GM04503 (cell line): ENCODE results near the gene MAP3K7CL.
"Not testable (repeated sequence)": the region's sequence is repeated elsewhere in the genome, so short reads cannot be mapped to it uniquely, and the experiment has no call there.

Source experiments
- DNase-seq: peaks from one replicate; pipeline ENCODE4 v3.0.0-alpha.2; 2012; ENCODE audit warnings: low read depth

MAP3K7CL gene

DNA sequence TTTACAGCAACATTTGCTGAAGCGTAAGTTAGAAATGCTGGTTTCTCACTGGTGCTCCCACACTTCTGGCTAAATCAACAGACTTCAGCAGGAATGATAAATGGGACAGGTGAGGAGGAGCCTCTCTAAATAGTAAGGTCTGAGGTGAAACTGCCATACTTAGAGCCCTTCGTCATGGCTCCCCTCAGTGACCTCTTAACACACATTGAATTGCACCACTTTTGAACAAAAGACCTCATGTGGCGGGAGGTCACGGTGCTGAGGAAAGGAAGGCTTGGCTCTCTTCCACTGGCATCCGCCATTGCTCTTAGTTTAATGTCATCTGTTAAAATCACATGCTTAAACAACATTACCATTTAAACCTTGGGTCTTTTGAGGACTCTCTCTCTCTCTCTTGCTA, 3.4 kb downstream of the MAP3K7CL start:
- DNase-seq = no peak

DNA sequence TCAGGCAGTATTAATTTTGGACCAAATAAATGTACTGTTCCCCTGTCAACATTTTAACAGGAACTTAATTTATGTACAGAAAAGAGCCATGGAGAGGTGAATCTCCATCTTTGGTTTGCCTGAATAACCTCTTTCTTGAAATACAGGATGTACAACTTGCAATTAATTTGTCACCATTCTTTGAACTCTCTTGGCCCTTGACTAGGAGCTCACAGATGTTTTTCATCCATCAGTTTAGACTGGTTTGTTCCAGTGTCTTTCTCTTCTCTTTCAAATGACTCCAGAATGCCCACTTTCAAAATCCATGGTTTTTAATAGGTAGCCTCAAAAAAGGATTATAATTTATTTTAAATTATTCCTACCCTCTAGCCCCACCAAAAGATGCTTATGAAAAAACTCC, 5.0 kb downstream of the MAP3K7CL start:
- DNase-seq = no peak

DNA sequence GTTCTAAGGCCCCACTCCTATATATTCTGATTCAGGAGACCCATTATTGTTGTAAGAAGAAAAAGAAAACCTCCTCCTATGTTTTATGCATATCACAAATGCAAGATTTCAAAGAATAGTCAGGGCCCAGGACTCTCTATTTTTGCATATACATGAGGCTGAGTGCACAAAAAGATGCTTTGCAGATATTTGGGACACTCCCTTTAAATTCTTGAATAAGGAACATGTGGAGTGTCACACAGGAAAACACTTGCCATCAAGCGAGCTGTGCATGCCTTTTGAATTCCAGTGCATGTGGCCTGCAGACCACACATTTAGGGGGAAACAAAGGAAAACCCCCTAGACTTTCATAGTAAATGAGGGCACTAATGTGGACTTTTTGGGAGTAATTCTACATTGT, 5.6 kb downstream of the MAP3K7CL start:
- no peak for DNase-seq

DNA sequence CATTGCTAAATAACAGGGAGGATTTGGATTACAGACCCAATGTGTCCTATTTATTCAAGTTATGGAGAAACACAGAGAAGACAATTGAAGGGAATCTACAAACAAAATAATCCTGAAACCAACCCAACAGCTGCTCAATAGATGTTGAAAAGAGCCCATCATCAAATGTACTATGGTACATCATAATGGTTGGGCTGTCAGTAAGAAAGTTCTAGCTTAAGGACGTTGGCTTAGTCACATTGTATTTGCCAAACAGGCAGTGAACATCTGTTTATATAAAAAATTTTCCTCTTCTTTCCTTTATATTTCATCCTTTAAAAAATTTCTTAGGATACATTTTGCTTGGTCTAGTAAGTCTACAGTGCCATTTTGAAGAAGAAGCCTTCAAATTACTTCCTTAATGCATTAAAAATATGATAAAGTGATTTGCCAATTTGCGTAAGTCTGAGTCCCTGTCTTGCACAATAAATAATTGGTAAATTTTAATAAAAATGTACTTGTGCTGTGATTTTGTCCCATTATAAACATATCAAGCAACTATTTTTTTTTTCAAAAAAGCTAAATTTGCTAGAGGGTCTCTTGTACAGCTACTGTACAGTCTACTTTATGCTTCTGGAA, 14.4 kb downstream of the MAP3K7CL start:
- no peak for DNase-seq

DNA sequence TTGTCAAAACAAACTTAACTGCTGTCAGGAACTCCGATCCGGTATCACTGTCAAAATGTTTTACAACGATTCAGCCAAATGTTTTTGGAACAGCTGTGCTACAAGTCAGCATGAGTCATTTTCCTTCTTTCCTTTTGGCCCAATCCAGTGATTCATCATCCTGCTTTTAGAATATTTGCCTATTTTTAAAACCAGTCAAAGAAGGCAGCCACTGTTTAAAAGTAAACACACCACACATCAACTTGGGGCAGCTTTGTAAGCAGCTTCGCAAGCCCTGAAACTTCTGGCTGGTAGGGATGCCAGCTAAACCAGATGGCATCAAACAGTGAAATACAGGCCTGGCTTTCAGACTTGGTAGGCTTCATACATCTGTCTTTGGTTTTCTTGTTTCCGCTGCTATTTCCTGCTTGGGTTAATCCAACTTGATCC, 14.9 kb downstream of the MAP3K7CL start:
- DNase-seq = peak; percentile 75

DNA sequence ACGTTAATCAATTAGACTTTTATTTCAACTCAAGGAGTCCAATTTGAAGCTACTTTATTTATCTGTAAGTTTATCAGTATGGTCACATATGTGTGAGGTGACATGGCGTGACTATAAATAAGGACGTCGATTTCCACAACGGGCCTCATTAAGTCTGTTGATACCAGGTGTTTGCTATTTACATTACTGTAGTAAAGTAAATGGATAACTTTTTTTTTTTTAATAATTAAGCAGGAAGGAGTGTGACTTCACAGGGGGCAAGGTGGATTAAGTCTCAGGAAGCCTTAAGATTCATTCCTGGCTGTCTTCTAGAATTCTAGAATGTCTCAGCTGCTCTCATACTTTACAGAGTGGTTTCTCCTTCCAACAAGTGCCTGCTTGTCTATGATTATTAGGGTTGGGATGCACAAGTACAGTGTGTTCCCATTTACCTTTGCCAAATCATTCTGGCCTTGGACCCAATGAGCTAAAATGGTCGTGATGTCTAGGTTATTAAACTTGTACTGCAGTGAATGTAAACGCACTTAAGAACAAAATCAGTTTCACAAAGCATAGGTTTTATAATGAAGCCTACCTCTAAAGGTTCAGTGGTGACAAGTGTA, 15.5 kb downstream of the MAP3K7CL start:
- no peak for DNase-seq

DNA sequence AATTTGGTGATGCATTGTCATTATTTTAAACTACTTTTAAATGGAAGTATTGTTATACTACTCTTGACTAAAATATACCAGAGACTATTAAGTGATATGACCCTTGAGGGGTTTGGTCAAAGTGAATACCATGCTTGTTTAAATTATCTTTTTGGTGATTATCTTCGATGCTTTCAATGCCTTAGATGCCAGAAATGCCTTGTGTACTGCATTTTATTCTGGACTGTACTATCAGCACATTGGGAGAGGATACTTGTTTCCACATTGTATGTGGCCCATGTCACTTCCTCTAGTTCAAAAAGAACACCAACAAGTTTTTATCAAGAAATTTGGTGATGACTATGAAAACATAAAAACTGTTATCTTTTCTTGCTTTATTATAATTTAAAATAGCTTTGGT, 16.3 kb downstream of the MAP3K7CL start:
- no peak for DNase-seq

DNA sequence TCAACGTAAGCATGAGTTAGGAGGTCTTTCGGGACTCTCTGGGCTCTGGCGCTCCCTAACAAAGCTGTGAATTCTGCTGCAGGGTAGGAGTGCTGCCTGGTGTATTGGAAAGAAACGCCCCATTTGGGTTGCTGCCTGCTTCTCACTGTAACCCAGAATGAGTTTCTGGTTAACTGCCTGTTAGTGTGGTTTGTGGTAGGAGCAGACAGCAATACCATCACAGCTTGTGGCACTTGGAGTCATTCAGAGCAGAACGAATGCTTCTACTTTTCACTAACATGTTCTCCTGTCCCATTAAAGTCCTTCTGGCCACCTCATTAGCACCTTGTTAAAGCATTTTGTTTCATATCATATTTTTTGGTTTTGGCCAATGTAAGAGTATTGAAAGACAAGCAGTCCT, 18.1 kb downstream of the MAP3K7CL start:
- peak; percentile 68 for DNase-seq

DNA sequence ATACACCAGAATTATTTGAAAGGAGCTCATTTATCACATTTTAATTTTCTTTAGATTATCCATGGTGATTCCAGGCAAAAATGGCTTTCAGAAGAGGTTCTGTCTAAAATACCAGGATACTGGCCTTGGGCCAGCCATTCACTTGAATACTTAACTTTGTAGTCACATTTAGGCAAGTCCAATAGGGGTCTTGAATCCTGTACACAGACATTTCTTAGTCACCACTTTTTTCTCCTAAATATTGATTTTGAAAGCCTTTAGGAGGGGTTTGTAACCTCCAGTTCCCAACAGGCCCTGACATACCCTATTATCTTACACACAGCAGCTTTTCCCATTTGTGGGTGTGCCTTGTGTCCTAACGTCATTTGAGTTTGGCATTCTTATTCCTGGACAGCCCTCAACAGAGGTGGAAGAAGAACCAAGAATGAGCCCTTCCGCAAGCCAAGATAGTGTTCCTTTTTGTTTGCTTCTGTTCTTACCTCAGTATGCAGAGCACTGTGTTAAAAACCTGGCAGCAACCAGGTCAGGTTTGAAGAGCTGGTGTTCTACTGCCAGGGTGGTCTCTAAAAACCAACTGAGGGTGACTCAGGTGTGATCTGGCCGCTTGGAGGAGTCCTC, 19.5 kb downstream of the MAP3K7CL start:
- DNase-seq = no peak

DNA sequence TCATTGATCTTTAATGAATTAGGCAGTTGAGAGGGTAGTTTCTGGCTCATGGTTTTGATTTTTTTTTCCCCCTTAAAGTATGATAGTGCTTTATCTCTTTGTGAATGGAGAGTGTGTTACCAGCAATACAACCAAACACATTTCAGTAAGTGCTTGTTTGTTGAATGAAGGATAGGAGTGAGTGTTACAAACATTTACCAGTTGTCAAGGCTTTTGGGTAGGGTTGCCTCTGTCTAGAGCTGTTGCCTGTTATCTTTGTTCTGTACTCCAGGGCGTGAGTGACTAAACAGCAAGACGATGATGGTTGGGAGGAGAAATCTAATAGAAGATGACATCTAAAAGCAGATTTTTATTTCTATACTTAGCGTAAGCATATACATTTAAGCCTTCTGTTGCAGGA, 21.5 kb downstream of the MAP3K7CL start:
- DNase-seq = no peak

DNA sequence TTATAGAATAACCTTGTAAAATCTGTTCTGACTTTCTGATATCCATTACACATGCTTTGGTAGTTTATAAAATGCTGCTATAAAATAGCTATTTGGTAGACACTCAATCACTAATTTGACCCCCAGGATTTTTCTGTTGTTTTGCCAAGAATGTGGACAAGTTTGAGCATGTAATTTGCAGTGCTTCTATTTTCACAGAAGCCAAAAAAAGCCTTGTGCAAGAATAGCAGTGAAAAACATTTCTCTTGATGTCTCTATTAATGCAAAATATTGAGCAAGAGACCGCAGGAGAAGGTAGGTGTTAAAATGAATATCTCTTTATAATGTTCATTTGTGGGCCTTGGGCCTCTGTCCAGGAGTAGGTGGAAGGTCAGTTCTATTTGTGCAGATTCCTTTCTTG, 22.5 kb downstream of the MAP3K7CL start:
- no peak for DNase-seq

DNA sequence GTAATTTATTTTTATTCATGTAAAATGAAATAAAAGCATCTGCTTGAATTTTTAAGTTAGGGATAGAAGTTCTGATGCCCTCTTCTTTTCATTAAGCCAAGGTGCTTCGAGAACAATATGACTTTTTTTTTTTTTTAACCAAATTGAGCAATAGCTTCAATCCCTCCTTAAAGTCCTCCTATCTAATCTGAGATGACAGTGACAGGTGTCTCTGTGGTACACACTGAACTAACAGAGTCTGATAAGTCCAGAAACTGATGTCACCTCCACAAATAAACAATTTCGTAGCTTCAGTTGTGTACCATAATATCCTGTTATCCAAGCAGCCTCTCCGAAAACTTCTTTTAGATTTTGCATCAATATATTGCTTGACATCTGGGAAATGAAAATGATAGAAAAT, 23.8 kb downstream of the MAP3K7CL start:
- no peak for DNase-seq

DNA sequence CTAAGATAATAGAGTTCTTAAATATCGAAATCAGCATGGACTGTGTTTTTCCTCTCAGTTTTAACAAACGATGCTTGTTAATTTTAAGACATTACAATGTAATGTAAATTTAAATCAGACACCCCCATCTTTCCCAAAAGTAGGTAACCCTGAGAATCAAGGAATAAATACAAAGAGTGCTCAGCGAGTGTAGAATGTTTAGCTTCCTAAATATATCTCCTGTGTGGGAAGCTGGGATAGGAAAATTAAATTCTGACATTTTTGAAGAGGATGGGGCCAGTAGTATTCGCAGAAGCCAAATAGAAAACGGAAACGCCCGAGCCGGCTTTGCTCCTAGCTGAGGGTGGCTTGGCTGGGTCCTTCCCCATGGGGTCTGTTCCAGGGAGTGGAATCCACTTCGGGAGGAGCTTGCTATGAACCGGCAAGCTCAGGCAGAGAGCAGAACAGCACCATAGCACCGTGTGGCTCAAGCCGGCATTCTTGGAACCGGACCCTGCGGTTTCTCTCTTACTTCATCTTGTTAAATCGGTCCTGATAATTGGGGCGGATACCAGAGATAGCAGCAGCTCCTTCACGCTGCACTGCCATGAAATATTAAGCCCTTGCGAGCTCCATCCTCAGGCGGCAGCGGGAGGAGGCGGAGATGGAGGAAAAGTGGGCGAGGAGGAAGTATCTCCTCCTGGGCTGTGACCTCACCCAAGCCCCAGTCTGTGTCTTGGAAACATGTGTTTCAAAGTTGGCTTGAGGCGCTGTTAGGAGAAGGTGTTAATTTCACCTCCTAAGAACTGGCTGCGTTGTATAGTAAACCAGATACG, 24.9 kb downstream of the MAP3K7CL start:
- no peak for DNase-seq

DNA sequence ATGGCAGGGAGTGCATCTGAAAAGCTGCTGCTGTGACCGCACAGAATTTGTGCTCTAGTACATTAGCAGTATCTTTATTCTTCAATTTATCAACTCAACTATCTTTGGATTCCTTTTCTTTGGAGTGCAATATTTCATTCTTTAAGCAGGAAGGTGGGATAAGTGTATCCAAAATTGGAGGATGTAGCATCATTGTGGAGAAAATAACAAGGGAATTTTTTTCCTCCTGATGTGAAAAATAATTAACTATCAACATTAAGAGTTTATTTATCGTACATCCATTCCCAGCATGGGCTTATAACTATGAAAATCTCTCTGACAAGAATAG, 25.5 kb downstream of the MAP3K7CL start:
- no peak for DNase-seq

DNA sequence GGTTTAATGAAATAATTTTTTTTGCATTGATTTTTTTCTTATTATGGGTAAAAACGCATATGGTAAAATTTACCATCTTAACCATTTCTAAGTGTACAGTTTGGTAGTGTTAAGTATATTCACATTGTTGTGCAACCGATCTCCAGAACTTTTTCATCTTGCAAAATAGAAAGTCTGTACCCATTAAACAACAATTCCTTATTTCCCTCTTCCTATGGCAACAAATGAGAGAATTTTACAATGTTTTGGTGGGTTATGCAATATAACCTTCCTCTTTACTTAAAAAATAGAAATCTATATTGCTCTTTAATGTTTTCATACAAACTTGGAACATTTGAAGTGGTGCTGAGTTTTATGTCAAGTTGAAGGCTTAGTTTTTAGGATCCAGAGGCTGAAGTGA, 26.6 kb downstream of the MAP3K7CL start:
- no peak for DNase-seq

DNA sequence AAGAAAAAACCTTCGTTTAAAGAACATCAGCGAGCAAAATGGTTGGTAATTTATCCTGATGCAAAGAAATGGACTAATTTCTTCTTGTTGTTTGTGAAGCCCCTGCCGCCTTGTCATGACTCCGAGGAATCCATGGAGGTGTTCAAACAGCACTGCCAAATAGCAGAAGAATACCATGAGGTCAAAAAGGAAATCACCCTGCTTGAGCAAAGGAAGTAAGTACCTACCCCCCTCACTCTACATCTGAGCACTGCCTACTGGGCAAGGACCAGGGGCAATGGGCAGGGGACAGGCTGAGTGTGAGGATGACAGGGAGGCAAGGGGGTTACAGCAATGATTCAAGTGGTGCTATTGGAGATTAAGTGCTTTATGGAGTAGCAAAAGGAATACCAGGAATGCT, 29.4 kb downstream of the MAP3K7CL start:
- no peak for DNase-seq

DNA sequence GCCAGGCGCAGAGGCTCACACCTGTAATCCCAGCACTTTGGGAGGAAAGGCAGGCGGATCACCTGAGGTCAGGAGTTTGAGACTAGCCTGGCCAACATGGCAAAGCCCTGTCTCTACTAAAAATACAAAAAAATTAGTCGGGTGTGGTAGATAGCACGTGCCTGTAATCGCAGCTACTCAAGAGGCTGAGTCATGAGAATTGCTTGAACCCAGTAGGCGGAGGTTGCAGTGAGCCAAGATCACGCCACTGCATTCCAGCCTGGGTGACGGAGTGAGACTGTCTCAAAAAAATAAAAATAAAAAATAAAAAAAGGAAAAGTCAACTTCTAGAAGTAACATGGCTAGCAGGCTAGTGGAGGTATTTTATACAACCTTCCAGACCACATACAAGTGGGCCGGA, 32.4 kb downstream of the MAP3K7CL start:
- DNase-seq = not testable (repeated sequence)

DNA sequence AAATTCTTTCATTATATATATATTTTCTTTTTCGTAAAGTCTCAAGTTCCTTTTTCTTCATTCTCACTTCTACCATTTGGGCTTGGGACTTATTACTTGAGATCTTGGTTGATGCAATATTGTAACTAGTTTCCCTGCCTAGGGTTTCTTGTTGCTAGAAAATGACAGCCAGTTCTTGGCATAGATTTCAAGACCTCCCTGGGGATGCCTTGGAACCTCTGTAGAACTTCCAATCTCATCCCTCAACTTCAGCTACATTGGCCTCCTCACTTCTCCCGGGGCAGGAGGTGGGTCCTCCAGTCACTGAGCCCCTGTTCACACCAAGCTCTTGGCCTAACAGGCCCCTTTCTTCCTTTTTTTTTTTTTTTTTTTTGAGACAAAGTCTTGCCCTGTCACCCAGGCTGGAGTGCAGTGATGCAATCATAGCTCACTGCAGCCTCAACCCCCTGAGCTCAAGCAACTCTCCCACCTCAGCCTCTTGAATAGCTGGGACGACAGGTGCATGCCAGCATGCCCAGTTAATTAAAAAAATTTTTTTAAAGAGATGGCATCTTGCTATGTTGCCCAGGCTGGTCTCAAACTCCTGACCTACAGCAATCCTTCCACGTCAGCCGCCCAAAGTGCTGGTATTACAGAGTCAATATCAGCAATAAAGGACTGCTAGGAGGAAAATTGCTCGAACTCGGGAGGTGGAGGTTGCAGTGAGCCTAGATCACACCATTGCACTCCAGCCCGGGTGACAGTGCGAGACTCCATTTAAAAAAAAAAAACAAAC, 33.1 kb downstream of the MAP3K7CL start:
- DNase-seq = no peak

DNA sequence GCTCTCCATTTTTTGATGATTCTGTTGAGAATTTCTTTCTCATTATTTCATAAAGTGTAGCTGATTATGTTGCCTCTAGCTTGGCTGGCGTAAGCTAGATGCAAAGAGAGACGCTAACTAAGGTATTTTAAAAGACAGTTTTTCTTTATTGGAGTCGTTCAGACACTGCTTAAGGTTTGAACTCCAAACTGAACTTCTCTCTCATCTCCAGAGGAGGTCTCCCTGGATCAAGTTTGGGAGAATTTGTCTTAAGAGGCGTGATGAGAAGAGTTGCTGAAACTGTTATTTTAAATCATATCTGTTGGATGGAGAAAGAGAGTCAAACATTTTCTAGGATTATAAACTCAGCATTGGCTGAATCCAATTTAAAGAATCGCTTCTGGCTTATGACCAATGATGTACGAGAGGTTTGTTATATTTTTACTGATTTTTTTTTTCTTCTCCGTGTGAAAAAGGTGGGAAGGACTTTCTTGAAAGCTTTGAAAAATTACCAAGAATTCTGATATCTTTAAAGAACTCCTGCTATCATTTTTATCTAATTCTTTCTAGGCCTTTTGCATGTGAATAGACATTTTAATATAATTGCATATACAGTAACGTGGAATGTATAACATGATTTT, 34.0 kb downstream of the MAP3K7CL start:
- no peak for DNase-seq

DNA sequence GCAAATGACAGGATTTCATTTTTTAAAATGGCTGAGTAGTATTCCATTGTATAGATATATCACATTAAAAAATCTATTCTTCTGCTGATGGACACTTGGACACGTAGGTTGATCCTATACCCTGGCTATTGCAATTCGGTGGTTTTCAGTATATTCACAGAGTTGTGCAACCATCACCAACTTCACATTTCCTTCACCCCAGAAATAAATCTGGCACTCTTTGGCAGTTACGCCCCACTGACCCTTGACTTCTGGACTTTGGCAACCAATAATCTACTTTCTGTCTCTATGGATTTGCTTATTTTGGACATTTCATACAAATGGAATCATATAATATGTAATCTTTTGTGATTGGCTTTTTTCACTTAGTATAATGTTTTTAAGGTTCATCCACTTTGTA, 35.9 kb downstream of the MAP3K7CL start:
- no peak for DNase-seq

DNA sequence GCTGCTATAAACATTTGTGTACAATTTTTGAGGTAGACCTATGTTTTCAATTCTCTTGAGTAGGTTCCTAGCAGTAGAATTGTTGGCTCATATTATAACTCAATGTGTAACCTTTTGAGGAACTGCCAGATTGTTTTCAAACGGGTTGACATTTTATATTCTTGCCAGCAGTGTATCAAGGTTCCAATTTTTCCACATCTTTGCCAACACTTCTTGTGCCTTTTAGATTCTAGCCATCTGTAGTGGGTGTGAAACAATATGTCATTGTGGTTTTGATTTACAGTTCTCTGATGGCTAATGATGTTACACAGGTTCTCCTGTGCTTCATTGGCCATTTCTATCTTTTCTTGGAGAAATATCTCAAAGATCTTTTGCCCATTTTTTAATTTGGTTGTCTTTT, 36.4 kb downstream of the MAP3K7CL start:
- DNase-seq = no peak

DNA sequence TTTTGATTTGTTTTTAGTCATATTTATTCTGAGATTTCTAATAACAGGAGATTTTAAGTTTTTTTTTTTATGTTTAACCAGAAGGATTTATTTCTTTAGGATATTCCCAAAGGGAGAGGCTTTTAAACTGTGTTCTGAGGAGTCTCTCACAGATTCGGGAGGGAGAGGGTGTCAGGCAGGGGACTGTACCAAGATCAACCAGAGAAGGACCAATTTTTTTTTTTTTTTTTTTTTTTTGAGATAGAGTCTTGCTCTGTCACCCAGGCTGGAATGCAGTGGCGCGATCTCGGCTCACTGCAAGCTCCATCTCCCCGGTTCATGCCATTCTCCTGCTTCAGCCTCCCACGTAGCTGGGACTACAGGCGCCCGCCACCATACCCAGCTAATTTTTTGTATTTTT, 37.0 kb downstream of the MAP3K7CL start:
- not testable (repeated sequence) for DNase-seq
